Adrenal gland (tissue), 12 donors: Measurements from ENCODE around the gene NEU4. TPM values are rescaled to one million over a fixed set of nuclear protein-coding genes. Genes with fewer than 3 reads are reported as not detected.

ENCODE experiments used
- DNase-seq, 7 donors: peaks; one replicate each; pipeline ENCODE4 v3.0.0-alpha.2; 2019 to 2020
- H3K27ac ChIP-seq, 5 donors: fragments of 200-600 bp; sonication (generic) in 4 of 5; 1 replicate in 3 of 5; 2 replicates in 2 of 5; pipeline versions ENCODE4 v1.5.1 to v1.8.0; 2016 to 2020; ENCODE audit warnings: mild to moderate bottlenecking in 1 of 5
- H3K27me3 ChIP-seq: fragments of 200-600 bp; 2 replicates; pipeline ENCODE4 v1.8.0; 2021
- H3K36me3 ChIP-seq, 2 donors: fragments of 200-600 bp; replicated peaks in 1 of 2; 1 replicate in 1 of 2; 2 replicates in 1 of 2; pipeline versions ENCODE4 v1.5.1 to v1.8.0; 2018 to 2022
- H3K4me1 ChIP-seq, 2 donors: fragments of 200-600 bp; replicated peaks in 1 of 2; 1 replicate in 1 of 2; 2 replicates in 1 of 2; pipeline versions ENCODE4 v1.5.1 to v1.8.0; 2018 to 2021
- H3K4me3 ChIP-seq, 4 donors: fragments of 200-600 bp; sonication (generic) in 3 of 4; one replicate each; pipeline ENCODE4 v1.5.1; 2016 to 2018
- H3K9me3 ChIP-seq, 3 donors: fragments of 200-600 bp; sonication (generic) in 1 of 3; replicated peaks in 1 of 3; 1 replicate in 2 of 3; 2 replicates in 1 of 3; pipeline versions ENCODE4 v1.5.1 to v1.8.0; 2016 to 2021
- CTCF ChIP-seq, 6 experiments: fragments of 450-650 bp in 4 of 6; fragments of 200-600 bp in 2 of 6; sonication (generic) in 1 of 6; IDR thresholded peaks; 1 replicate in 5 of 6; 2 replicates in 1 of 6; pipeline versions ENCODE4 v1.5.1 to v1.8.0; 2016 to 2021; ENCODE audit warnings: antibody characterized with exemption in 6 of 6, mild to moderate bottlenecking in 2 of 6, moderate library complexity in 1 of 6
- POLR2A ChIP-seq, 2 donors: fragments of 450-650 bp; IDR thresholded peaks; one replicate each; pipeline ENCODE4 v1.6.1; 2017; ENCODE audit warnings: antibody characterized with exemption in 2 of 2, mild to moderate bottlenecking in 2 of 2, moderate library complexity in 1 of 2
- WGBS, 4 donors: extraction: QIAGEN DNeasy Blood & Tissue Kit in 2 of 4; methylation state at CpG; one replicate each; pipeline versions ENCODE4 v1.1.5 to v1.1.7; 2013 to 2017; 5-methylcytosine and 5-hydroxymethylcytosine counted together
- intact Hi-C, 2 donors: fragments of 100-400 bp; cut with DNase I; formaldehyde crosslinking; loops; one replicate each; pipeline versions ENCODE4 v1.14.1 to v1.15.0; 2022 to 2023
- polyA plus RNA-seq, 3 donors: library from polyadenylated mRNA; stranded (reverse); fragments of 200-250 nt in 2 of 3; fragments of 350-450 nt in 1 of 3; fragmentation: Illumina TruSeq in 1 of 3; extraction: RNeasy Lipid Tissue Mini Kit (QIAGEN cat#74804) in 1 of 3; gene quantifications; one replicate each; pipeline ENCODE4 v1.2.3, GENCODE V29; 2013 to 2014
- total RNA-seq, 9 donors: library from RNA; depleted of rRNA in 4 of 9; stranded (reverse); fragments of >200 nt in 4 of 9; fragments of 120-200 nt in 1 of 9; fragmentation: NEBNext Ultra II Directional in 1 of 9; extraction: Animal tissue kit (Norgen Biotek cat#: 25700) in 1 of 9; gene quantifications; one replicate each; pipeline versions ENCODE4 v1.1.0 to v1.2.4, GENCODE V29; 2013 to 2023
- donor health status: healthy with polysubstance abuse.
- donor health status: Bipolar disorder and iron deficiency.
- donor health status: DM: yes; HTN: yes; CAD: no.
- donor health status: DM: no; HTN: no; CAD: no.
- donor health status: DM: no; HTN: no; CAD: no.
- donor health status: DM: yes; HTN: yes; CAD: no.

The NEU4 gene
- total and polyA plus RNA-seq, 12 donors: 0.17 to 2.3 (median 0.37) TPM; not detected in 3

GRCh38 chr2:241863536-241863954, 54.6 kb downstream of the NEU4 start:
- Histone ChIP-seq H3K27me3 (peaks cover 19% of the 10 kb centered on the region), H3K4me1 (peaks cover 0 to 15% of the 10 kb centered on the region in 2 donors), H3K36me3 (no peaks in the 10 kb centered on the region), H3K9me3 (no peaks in the 10 kb centered on the region), H3K4me3 (no peak overlapping the region), H3K27ac (no peak overlapping the region)
- 37 to 41% (median 38%) methylated on average over 15 to 29 of the region's 29 CpGs for WGBS, 4 donors
- intact Hi-C loops: no loop called here
- peak in 1 of 7 donors; percentile 18 for DNase-seq
- TF ChIP-seq CTCF (IDR thresholded peaks at IDR 0.05) (no peak), POLR2A (IDR thresholded peaks at IDR 0.05) (no peak)

- TF ChIP-seq POLR2A (IDR thresholded peaks at IDR 0.05): no peak
- TF ChIP-seq CTCF (IDR thresholded peaks at IDR 0.05): no peak
- Histone ChIP-seq H3K36me3 (no peaks in the 10 kb centered on the region), H3K4me3 (no peak overlapping the region), H3K27ac (no peak overlapping the region), H3K4me1 (peaks cover 0 to 11% of the 10 kb centered on the region in 2 donors), H3K27me3 (peaks cover 19% of the 10 kb centered on the region), H3K9me3 (no peaks in the 10 kb centered on the region)
- DNase-seq: no peak
- 85 to 94% (median 88%) methylated on average over 2 of the region's 2 CpGs for WGBS, 4 donors
- intact Hi-C loops: no loop called here
Observed at GRCh38 chr2:241864168-241864849, 55.3 kb downstream of the NEU4 start.

GRCh38 chr2:241864850-241865213, 55.8 kb downstream of the NEU4 start:
- H3K36me3 ChIP-seq: no peaks in the 10 kb centered on the region
- 83 to 91% (median 86%) methylated on average over 5 of the region's 5 CpGs for WGBS, 4 donors
- peaks cover 19% of the 10 kb centered on the region for H3K27me3 ChIP-seq
- TF ChIP-seq CTCF (IDR thresholded peaks at IDR 0.05): no peak
- TF ChIP-seq POLR2A (IDR thresholded peaks at IDR 0.05): no peak
- no peak overlapping the region for H3K27ac ChIP-seq
- intact Hi-C loops: no loop called here
- no peaks in the 10 kb centered on the region for H3K9me3 ChIP-seq
- DNase-seq: no peak
- H3K4me3 ChIP-seq: no peak overlapping the region
- H3K4me1 ChIP-seq: peaks cover 0 to 8% of the 10 kb centered on the region in 2 donors

- intact Hi-C loops: no loop called here
- Histone ChIP-seq H3K9me3 (no peaks in the 10 kb centered on the region), H3K4me3 (no peak overlapping the region), H3K36me3 (no peaks in the 10 kb centered on the region), H3K27ac (no peak overlapping the region), H3K4me1 (peaks cover 0 to 2% of the 10 kb centered on the region in 2 donors), H3K27me3 (peaks cover 19% of the 10 kb centered on the region)
- no peak for TF ChIP-seq CTCF (IDR thresholded peaks at IDR 0.05)
- 74 to 86% (median 78%) methylated on average over 3 of the region's 3 CpGs for WGBS, 4 donors
- no peak for DNase-seq
Observed at GRCh38 chr2:241865416-241865956, 56.5 kb downstream of the NEU4 start.
